Measurements from ENCODE around the gene ATXN2. TPM values are rescaled to one million over a fixed set of nuclear protein-coding genes. Genes with fewer than 3 reads are reported as not detected.

ATXN2 gene
- total and polyA plus RNA-seq, 9 of the 15 experiments (the other 6 are each of a cell fraction or from before 2014, with no cell fraction given) = 16.8 to 67.8 (median 29.3) TPM

- TF ChIP-seq REST (IDR thresholded peaks at IDR 0.05; ENCODE audit: borderline replicate concordance) = peak; percentile 22; the same call in 1 of the 2 replicates
- TF ChIP-seq REST (CRISPR knock-in tag; IDR thresholded peaks at IDR 0.05; ENCODE audit: low read depth) = no peak
- TF ChIP-seq RHOXF2B (CRISPR knock-in tag; conservative IDR thresholded peaks at IDR 0.05) = no peak
- peak; percentile 22; the same call in 1 of the 2 replicates for TF ChIP-seq JUND (IDR thresholded peaks at IDR 0.05; ENCODE audit: borderline replicate concordance, low read depth, low read length)
- peak; percentile 6; the same call in 1 of the 3 replicates for TF ChIP-seq JUND (tag; IDR thresholded peaks at IDR 0.05; ENCODE audit: borderline replicate concordance, low read depth, low read length)
- TF ChIP-seq KLF16 (IDR thresholded peaks at IDR 0.05) = peak; percentile 83
- 0 out of 2 replicates have a peak, but pooled peaks have one; percentile 25 for TF ChIP-seq ZNF263 (CRISPR knock-in tag; IDR thresholded peaks at IDR 0.05; ENCODE audit: borderline replicate concordance)
- TF ChIP-seq THRA (IDR thresholded peaks at IDR 0.05) = no peak
- TF ChIP-seq SRSF3 (IDR thresholded peaks at IDR 0.05; ENCODE audit: insufficient read depth, low read length) = peak; percentile 50; the same call in 1 of the 2 replicates
- TF ChIP-seq CCNT2 (IDR thresholded peaks at IDR 0.05; ENCODE audit: borderline replicate concordance, extremely low read depth, insufficient read length, low read depth, low read length) = peak; percentile 49
- TF ChIP-seq ZNF785 (CRISPR knock-in tag; IDR thresholded peaks at IDR 0.05) = no peak
- TF ChIP-seq RCOR1 (IDR thresholded peaks at IDR 0.05; ENCODE audit: borderline replicate concordance in 1 of 2, low read depth in 2 of 2, low read length in 2 of 2) = peak in 1 of 2 experiments; percentile 59; a peak in 1 of 4 replicates
- TF ChIP-seq NCOA6 (IDR thresholded peaks at IDR 0.05) = peak; percentile 26; the same call in 1 of the 2 replicates
- TF ChIP-seq TOE1 (IDR thresholded peaks at IDR 0.05; ENCODE audit: borderline replicate concordance) = peak; percentile 44; the same call in 1 of the 2 replicates
- TF ChIP-seq TOE1 (CRISPR knock-in tag; IDR thresholded peaks at IDR 0.05; ENCODE audit: borderline replicate concordance, low read depth) = no peak
- TF ChIP-seq CBFA2T2 (conservative IDR thresholded peaks at IDR 0.05) = peak; percentile 88
- no peak for TF ChIP-seq KLF13 (tag; IDR thresholded peaks at IDR 0.05; ENCODE audit: borderline replicate concordance, low read depth)
- TF ChIP-seq ZSCAN29 (IDR thresholded peaks at IDR 0.05) = peak; percentile 57; the same call in 1 of the 2 replicates
- peak; percentile 60 to 65; a peak in 3 of 4 replicates for TF ChIP-seq KDM1A (IDR thresholded peaks at IDR 0.05)
These were observed 37.3 kb upstream of the ATXN2 start (continued) for GRCh38 chr12:111636209-111636945.

All from K562 (cell line).